HG02973 (cell line): ENCODE data around the gene PLXNA1.

Experiments used
- ATAC-seq: cut with Tn5 transposase; IDR thresholded peaks from one replicate; pipeline ENCODE4 v1.9.1; 2021; ENCODE audit warnings: moderate library complexity; ENCODE audit not compliant: unreplicated experiment

Gene PLXNA1

GRCh38 chr3:127032296-127032990 is 49.5 kb downstream of the PLXNA1 start:
- ATAC-seq, result no peak
